SK-N-MC (cell line): ENCODE data around the gene CMSS1.

Experiments
- EZH2 ChIP-seq: fragments of 200-600 bp; sonication (generic); IDR thresholded peaks from one replicate; pipeline ENCODE4 v1.6.1; 2017; ENCODE audit warnings: antibody characterized with exemption
- FOXP2 ChIP-seq: optimal IDR thresholded peaks from 2 replicates; pipeline ENCODE3; 2011; ENCODE audit warnings: mild to moderate bottlenecking, moderate library complexity; ENCODE audit not compliant: insufficient read depth; ENCODE audit errors: extremely low read length, control extremely low read depth
- POLR2AphosphoS5 ChIP-seq: IDR thresholded peaks from 2 replicates; pipeline ENCODE4 v1.6.1; 2012; ENCODE audit warnings: mild to moderate bottlenecking, low read depth, low read length, borderline replicate concordance

DNA sequence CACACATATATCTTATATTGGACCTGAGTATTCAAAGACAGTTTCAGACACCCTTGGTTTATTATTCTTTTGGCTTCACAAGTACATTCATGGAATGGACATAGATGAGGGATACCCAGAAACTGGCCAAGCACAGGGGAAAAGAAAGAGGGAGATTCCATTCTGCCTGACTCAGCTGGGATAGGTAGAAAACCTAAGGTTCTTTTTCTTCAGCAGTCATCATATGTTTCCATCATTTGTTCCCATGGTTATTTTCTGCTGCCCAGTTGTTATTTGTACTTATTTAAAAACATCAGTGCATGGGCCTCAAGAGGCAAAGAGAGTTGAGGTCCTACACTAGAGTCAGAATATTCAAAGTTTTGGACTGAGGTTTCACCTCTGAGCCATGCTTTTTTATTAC, 204.8 kb downstream of the CMSS1 start:
- TF ChIP-seq POLR2AphosphoS5: no peak
- no peak for TF ChIP-seq EZH2
- TF ChIP-seq FOXP2: no peak
